NCI-H69 (cell line): ENCODE results near the gene IGLL5.

Experiments
- DNase-seq: peaks from one replicate; lab custom pipeline; 2025; lab: John Stamatoyannopoulos, UW

IGLL5 gene

DNA sequence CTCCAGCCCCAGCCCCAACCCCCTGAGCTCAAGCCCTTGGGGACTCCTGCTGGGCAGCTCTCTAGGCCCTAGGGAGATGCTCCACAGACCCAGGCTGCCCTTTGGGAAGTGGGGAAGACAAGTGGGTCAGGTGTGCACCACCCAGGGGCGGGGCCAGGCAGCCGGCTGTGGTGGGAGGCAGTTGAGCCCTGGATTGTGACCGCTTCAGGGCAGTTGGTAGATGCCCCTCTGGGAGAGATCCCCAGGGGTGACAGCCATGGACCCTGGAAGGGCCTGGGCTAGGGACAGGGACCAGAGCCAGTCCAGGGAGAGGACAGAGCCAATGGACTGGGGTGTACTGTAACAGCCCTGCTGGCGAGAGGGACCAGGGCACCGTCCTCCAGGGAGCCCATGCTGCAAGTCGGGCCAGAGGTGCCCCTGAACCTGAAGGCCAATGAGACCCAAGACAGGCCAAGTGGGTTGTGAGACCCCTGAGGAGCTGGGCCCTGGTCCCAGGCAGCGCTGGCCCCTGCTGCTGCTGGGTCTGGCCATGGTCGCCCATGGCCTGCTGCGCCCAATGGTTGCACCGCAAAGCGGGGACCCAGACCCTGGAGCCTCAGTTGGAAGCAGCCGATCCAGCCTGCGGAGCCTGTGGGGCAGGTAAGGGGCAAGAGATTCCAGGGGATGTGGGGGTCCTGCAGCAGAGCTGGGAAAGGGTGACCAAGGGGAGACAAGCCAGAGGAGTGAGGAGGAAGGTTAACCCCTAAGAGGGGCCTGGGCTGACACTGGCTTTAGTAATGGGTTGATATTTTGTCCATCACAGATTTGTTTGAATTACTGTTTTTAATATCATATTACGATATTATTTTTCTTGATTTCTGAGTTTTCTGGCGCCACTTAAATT, at the start of gene IGLL5:
TSS of gene IGLL5 (plus strand) at position 196 of the 883 bp plus-strand sequence. CDS start at position 434, 238 bp downstream.
- DNase-seq: no peak

GRCh38 chr22:22838148-22838786, 49.3 kb upstream of the IGLL5 start:
- DNase-seq: no peak

- DNase-seq: no peak
These were observed 47.9 kb upstream of the IGLL5 start for GRCh38 chr22:22839570-22840314.

- no peak for DNase-seq
These were observed 46.8 kb upstream of the IGLL5 start for GRCh38 chr22:22840780-22841179.

DNA sequence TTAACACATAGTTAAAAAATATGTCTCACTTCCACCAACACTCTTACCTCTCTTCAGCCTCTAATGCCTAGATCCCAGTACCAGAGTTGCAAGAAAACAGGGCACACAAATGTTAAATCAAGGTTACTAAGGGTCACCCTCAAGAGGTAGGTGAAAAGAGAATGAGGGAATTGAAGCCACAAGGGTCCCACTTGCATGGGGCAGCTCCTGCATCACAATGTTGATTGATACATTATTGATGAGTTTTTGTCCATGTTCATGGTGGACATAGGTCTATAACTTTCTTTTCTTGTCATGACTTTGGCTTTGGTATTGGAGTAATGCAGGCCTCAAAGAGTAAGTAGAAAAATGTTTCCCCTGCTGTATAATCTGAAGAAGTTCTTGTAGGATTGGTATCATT, 46.0 kb upstream of the IGLL5 start:
- no peak for DNase-seq

GRCh38 chr22:22842085-22842484, 45.5 kb upstream of the IGLL5 start:
- DNase-seq: no peak

GRCh38 chr22:22843848-22844247, 43.8 kb upstream of the IGLL5 start:
- DNase-seq: peak; percentile 5

- DNase-seq: no peak
These were observed 40.4 kb upstream of the IGLL5 start for GRCh38 chr22:22847241-22847640.

DNA sequence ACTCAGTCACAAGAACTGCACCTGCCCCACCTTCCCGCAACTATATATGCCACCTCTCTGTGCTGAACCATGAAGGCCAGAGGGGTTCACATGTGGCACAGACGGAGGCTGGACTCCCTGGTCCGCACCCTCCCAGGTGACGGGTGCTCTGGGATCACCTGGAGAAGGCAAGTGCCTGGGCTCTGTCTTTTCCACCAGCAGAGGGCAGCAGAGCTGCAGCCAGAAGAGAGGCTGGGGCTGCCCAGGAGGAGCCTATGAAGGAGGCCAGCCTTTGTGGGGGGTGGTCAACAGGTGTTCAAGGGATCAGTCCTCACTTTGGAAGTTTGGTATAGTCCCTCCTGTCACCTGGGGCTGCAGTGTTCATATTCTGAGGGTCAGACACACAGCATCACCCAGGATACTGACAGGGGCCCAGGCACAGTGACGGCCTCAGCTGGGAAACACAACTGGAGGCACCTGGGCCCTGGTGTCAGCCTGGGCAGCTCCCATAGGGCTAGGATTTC, 39.2 kb upstream of the IGLL5 start:
- DNase-seq: peak; percentile 74

GRCh38 chr22:22849640-22850610, 37.7 kb upstream of the IGLL5 start:
- no peak for DNase-seq

GRCh38 chr22:22851969-22852368, 35.6 kb upstream of the IGLL5 start:
- DNase-seq: no peak

- DNase-seq: no peak
These were observed 33.9 kb upstream of the IGLL5 start for GRCh38 chr22:22853713-22854112.

GRCh38 chr22:22854466-22854865, 33.1 kb upstream of the IGLL5 start:
- DNase-seq: no peak

GRCh38 chr22:22855085-22855484, 32.5 kb upstream of the IGLL5 start:
- no peak for DNase-seq

DNA sequence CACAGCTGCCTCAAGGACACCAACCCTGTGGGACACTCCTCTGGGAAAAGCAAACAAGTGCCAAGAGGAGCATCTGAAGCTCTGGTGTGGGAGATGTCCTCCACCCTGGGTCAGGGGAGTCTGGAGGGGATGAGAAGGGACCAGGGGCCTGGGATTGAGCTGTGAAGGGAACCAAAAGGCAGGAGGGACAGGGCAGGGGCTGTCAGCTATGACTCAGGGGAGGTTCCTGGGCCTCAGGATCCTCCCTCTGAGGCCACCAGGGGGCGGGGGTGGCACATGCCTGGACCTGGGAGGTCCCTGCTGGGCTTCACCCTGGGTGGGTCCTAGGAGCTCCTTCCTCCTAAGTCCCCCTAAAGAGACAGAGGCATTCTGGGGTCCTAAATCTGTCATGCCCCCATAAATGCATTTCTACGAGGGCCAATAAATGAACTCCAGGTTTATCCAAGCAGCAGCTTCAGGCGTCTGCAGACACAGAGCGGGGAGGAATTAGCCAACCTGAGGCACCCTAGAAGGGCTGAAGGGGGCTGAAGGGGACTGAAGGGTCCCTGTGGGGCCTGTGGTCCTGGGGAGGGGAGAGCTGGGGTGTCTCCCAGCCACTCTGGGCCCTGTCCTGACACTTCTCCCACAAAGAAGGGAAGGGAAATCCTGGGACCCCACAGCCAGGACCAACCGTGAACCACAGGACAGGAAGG, 31.9 kb upstream of the IGLL5 start:
- DNase-seq: no peak

DNA sequence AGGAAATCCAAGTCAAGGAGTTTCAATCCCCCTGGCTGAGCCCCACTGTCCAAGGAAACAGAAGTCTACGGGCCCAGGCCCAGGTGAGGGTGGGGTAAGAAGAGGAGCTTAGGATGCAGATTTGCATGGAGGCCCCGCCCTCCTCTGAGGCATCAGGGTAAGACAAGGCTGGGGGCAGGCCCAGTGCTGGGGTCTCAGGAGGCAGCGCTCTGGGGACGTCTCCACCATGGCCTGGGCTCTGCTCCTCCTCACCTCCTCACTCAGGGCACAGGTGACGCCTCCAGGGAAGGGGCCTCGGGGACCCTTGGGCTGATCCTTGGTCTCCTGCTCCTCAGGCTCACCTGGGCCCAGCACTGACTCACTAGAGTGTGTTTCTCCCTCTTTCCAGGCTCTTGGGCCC, 31.3 kb upstream of the IGLL5 start:
- no peak for DNase-seq

- DNase-seq: no peak
These were observed 30.6 kb upstream of the IGLL5 start for GRCh38 chr22:22856885-22857606.

- DNase-seq: no peak
These were observed 29.7 kb upstream of the IGLL5 start for GRCh38 chr22:22857607-22858558.

DNA sequence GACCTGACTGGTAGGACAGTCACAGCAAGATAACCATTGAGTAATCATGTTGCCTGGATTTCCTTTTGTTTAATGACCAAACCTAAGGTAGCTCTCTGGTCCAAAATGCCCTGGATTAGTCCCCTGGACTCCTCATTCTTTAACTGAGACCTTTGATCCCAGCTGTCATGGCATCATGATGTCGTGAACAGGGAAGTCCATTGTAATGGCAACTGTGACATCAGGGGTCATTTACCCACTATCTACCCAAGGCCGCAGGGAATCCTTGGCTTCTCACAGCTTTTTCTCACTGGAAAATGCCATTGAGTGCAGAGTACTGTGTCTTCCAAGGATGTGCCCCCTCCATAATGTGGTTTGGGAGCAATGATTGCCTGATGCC, 29.1 kb upstream of the IGLL5 start:
- no peak for DNase-seq
